Caco-2 (cell line): Measurements from ENCODE around the gene CHKB. TPM values are rescaled to one million over a fixed set of nuclear protein-coding genes. Genes with fewer than 3 reads are reported as not detected.

Source experiments
- BruUV-seq: library from RNA; stranded (reverse); fragments of 400-500 nt; replicated peaks from 2 replicates; lab custom pipeline; 2021; lab: Mats Ljungman, UMichigan
- CTCF ChIA-PET: fragments of 300-600 bp; sonication (Branson Sonifier 250); formaldehyde crosslinking; loops from one replicate; lab custom pipeline; 2022; ENCODE audit warnings: antibody characterized with exemption; lab: Charles Lee
- POLR2A ChIA-PET: fragments of 300-600 bp; sonication (Branson Sonifier 250); formaldehyde crosslinking; loops from one replicate; lab custom pipeline; 2022; ENCODE audit warnings: antibody characterized with exemption; lab: Charles Lee
- DNase-seq, 2 experiments: peaks; one replicate each; pipeline versions ENCODE4 v3.0.0 to v3.0.0-alpha.2; 2020 to 2022
- H3K27me3 ChIP-seq: replicated peaks from 2 replicates; pipeline ENCODE4 v1.6.0; 2011; ENCODE audit warnings: low read length; ENCODE audit not compliant: control insufficient read depth, insufficient read depth
- H3K36me3 ChIP-seq: 2 replicates; pipeline ENCODE4 v1.5.1; 2011; ENCODE audit warnings: low read length; ENCODE audit not compliant: control insufficient read depth, insufficient read depth
- H3K4me1 ChIP-seq: fragments of 250-450 bp; sonication (Bioruptor Pico); 2 replicates; pipeline ENCODE4 v1.5.1; 2020; ENCODE audit warnings: mild to moderate bottlenecking
- H3K4me3 ChIP-seq: 2 replicates; pipeline ENCODE4 v1.5.1; 2011; ENCODE audit warnings: low read depth, mild to moderate bottlenecking, control low read depth, low read length
- H3K9me3 ChIP-seq: fragments of 250-450 bp; sonication (Bioruptor Pico); 2 replicates; pipeline ENCODE4 v1.5.1; 2020; ENCODE audit warnings: mild to moderate bottlenecking, moderate library complexity
- H3K27ac Mint-ChIP-seq: one replicate; pipeline ENCODE4 v1.8.0; 2022; ENCODE audit warnings: mixed read lengths; ENCODE audit not compliant: unreplicated experiment
- H3K27me3 Mint-ChIP-seq: one replicate; pipeline ENCODE4 v1.8.0; 2022; ENCODE audit warnings: mixed read lengths; ENCODE audit not compliant: insufficient read depth, unreplicated experiment
- H3K36me3 Mint-ChIP-seq: one replicate; pipeline ENCODE4 v1.8.0; 2022; ENCODE audit warnings: mild to moderate bottlenecking, mixed read lengths; ENCODE audit not compliant: insufficient read depth, unreplicated experiment
- H3K4me1 Mint-ChIP-seq: one replicate; pipeline ENCODE4 v1.8.0; 2022; ENCODE audit warnings: low read depth, mixed read lengths; ENCODE audit not compliant: unreplicated experiment
- H3K4me3 Mint-ChIP-seq: one replicate; pipeline ENCODE4 v1.8.0; 2022; ENCODE audit warnings: mild to moderate bottlenecking, moderate library complexity, mixed read lengths; ENCODE audit not compliant: unreplicated experiment
- H3K9me3 Mint-ChIP-seq: one replicate; pipeline ENCODE4 v1.8.0; 2022; ENCODE audit warnings: mixed read lengths; ENCODE audit not compliant: unreplicated experiment
- intact Hi-C: fragments of 100-400 bp; cut with micrococcal nuclease; formaldehyde crosslinking; loops from one replicate; pipeline ENCODE4 v1.10.0; 2022; ENCODE audit not compliant: unreplicated experiment
- total RNA-seq: library from RNA; stranded (reverse); gene quantifications from 2 replicates; pipeline ENCODE4 v1.2.3, GENCODE V29; 2022
- TF ChIP-seq, protein P1 (sequence below), 2 experiments: fragments of 200-600 bp in 1 of 2; IDR thresholded peaks; 1 replicate in 1 of 2; 2 replicates in 1 of 2; pipeline versions ENCODE4 v1.5.1 to v1.8.0; 2011 to 2022; ENCODE audit warnings: antibody characterized with exemption in 1 of 2, control low read depth in 1 of 2, inconsistent platforms in 1 of 2, low read depth in 1 of 2, low read length in 1 of 2, mild to moderate bottlenecking in 1 of 2, moderate library complexity in 1 of 2; ENCODE audit not compliant: insufficient read depth in 1 of 2, severe bottlenecking in 1 of 2, unreplicated experiment in 1 of 2

Gene CHKB
- total RNA-seq, 1 experiment from 2014 or later: 43.3 TPM

DNA sequence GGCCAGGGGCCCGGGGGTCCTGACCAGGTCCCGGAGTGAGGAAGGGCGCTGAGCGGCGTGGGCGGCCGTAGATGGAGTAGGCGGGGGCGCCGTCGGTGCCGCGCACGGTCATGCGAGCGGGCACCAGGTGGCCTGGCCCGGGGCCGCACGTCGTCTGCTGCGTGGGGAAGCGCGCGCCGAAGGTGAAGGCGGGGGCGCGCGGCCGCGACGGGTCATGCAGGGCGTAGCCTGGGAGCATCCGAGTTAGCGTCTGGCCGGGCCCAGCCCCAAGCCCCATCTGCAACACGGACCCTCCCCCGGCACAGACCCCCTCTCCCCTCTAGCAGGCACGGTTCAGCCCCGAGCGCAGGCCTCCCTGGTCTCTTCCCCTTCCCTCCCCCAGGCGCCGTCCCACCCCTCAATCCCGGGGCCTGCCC lies 51.1 kb downstream of the CHKB start:
- no peaks in the 10 kb centered on the region for H3K9me3 ChIP-seq
- H3K4me3 ChIP-seq: peak overlapping the region; percentile 68
- TF ChIP-seq, protein P1, sequence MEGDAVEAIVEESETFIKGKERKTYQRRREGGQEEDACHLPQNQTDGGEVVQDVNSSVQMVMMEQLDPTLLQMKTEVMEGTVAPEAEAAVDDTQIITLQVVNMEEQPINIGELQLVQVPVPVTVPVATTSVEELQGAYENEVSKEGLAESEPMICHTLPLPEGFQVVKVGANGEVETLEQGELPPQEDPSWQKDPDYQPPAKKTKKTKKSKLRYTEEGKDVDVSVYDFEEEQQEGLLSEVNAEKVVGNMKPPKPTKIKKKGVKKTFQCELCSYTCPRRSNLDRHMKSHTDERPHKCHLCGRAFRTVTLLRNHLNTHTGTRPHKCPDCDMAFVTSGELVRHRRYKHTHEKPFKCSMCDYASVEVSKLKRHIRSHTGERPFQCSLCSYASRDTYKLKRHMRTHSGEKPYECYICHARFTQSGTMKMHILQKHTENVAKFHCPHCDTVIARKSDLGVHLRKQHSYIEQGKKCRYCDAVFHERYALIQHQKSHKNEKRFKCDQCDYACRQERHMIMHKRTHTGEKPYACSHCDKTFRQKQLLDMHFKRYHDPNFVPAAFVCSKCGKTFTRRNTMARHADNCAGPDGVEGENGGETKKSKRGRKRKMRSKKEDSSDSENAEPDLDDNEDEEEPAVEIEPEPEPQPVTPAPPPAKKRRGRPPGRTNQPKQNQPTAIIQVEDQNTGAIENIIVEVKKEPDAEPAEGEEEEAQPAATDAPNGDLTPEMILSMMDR (IDR thresholded peaks at IDR 0.05; ENCODE audit: insufficient read depth in 1 of 2, low read depth in 1 of 2, low read length in 1 of 2, severe bottlenecking in 1 of 2, unreplicated experiment in 1 of 2): no peak
- POLR2A ChIA-PET: interaction anchor here (0.7 to 1.5 kb wide), 5 partner anchors 16 to 237 kb away, joined by 3 to 7 read pairs (median 4); partner anchors contain the start of genes CHKB, LMF2 and SYCE3
- peak; percentile 66 for DNase-seq
- H3K36me3 ChIP-seq: no peaks in the 10 kb centered on the region
- Mint-ChIP-seq H3K36me3 (peaks cover 35% of the 10 kb centered on the region), H3K9me3 (no peaks in the 10 kb centered on the region), H3K4me1 (peaks cover 31% of the 10 kb centered on the region), H3K27ac (peak overlapping the region; percentile 86), H3K4me3 (peak overlapping the region; percentile 81), H3K27me3 (no peaks in the 10 kb centered on the region)
- no peaks in the 10 kb centered on the region for H3K27me3 ChIP-seq
- CTCF ChIA-PET: interaction anchor here (0.7 to 1.0 kb wide), 2 partner anchors 24 to 31 kb away, joined by 4 to 7 read pairs; partner anchors contain the start of genes LMF2 and SYCE3
- BruUV-seq: no TSS peak
- H3K4me1 ChIP-seq: peaks cover 36% of the 10 kb centered on the region
- intact Hi-C loops: loop anchor here (5.0 kb wide), 1 partner anchor 91 kb away; no protein-coding TSS in a partner anchor

DNA sequence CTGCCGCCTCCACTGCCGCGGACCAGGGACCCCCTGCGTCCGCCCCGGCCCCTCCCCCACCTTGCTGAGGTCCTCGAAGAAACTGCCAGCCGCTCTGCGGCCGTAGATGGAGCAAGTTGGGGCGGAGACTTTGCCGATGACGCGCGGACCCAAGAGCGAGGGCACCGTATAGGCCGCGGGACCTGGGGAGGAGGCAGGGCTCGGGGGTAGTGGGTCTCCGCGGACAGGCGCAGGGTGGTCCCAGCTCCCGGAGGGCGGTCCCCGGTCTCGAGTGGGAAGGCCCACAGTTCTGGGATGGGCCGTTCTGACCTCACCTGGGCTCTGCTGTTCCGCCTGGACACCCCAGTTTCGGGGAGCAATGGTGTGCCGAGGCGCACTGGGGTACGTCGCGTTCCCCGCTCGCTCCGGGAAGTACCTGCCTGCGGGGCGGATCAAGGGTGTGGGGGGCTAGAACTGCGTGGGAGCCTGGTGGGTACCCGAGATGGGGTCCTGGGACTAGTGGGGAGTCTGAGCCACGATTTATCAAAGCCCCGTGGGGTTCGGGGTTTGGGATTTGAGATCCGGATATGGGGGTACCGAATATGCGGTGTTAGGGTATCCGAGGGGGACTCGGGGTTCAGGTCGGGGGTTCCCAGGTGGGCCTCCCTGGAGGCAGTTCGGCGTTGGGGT lies 51.6 kb downstream of the CHKB start:
- BruUV-seq: TSS peak; percentile 15
- Mint-ChIP-seq H3K27me3 (no peaks in the 10 kb centered on the region), H3K9me3 (no peaks in the 10 kb centered on the region), H3K4me1 (peaks cover 31% of the 10 kb centered on the region), H3K27ac (peak overlapping the region; percentile 86), H3K36me3 (peaks cover 41% of the 10 kb centered on the region), H3K4me3 (peak overlapping the region; percentile 81)
- H3K27me3 ChIP-seq: no peaks in the 10 kb centered on the region
- peaks cover 37% of the 10 kb centered on the region for H3K4me1 ChIP-seq
- peak; percentile 80 to 82 for DNase-seq
- ChIA-PET POLR2A (interaction anchor here (1.5 kb wide), 1 partner anchor 51 kb away, joined by 3 read pairs; the partner anchor contains the start of gene CHKB), CTCF (no interaction called here)
- H3K4me3 ChIP-seq: peak overlapping the region; percentile 68
- intact Hi-C loops: loop anchor here (5.0 kb wide), 1 partner anchor 91 kb away; no protein-coding TSS in a partner anchor
- no peaks in the 10 kb centered on the region for H3K9me3 ChIP-seq
- TF ChIP-seq, protein P1 (IDR thresholded peaks at IDR 0.05; ENCODE audit: insufficient read depth in 1 of 2, low read depth in 1 of 2, low read length in 1 of 2, severe bottlenecking in 1 of 2, unreplicated experiment in 1 of 2): no peak
- H3K36me3 ChIP-seq: no peaks in the 10 kb centered on the region

DNA sequence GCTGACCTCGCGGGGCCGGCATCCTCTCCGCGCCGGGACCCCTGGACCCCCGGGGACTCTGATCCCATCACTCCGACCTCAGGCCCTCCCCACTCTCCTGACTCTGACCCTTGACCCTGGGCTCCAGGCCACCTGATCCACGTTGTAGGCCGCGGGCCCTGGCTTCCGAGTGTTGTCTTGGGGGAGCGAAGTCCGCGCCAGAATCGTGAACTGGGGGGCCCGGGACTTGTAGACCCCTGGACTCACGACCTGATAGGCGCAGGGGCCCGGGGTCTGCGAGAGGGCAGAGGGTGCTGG lies 52.1 kb downstream of the CHKB start:
- peaks cover 37% of the 10 kb centered on the region for H3K4me1 ChIP-seq
- H3K36me3 Mint-ChIP-seq: peaks cover 45% of the 10 kb centered on the region
- peak overlapping the region; percentile 81 for H3K4me3 Mint-ChIP-seq
- peak overlapping the region; percentile 68 for H3K4me3 ChIP-seq
- ChIA-PET CTCF (no interaction called here), POLR2A (no interaction called here)
- intact Hi-C loops: loop anchor here (5.0 kb wide), 1 partner anchor 92 kb away; no protein-coding TSS in a partner anchor
- BruUV-seq: no TSS peak
- H3K27ac Mint-ChIP-seq: peak overlapping the region; percentile 86
- peaks cover 31% of the 10 kb centered on the region for H3K4me1 Mint-ChIP-seq
- no peaks in the 10 kb centered on the region for H3K27me3 ChIP-seq
- H3K9me3 Mint-ChIP-seq: no peaks in the 10 kb centered on the region
- no peaks in the 10 kb centered on the region for H3K36me3 ChIP-seq
- no peaks in the 10 kb centered on the region for H3K27me3 Mint-ChIP-seq
- H3K9me3 ChIP-seq: no peaks in the 10 kb centered on the region
- TF ChIP-seq, protein P1 (IDR thresholded peaks at IDR 0.05; ENCODE audit: insufficient read depth in 1 of 2, low read depth in 1 of 2, low read length in 1 of 2, severe bottlenecking in 1 of 2, unreplicated experiment in 1 of 2): no peak
- no peak for DNase-seq
